IPS-18a (cell line): ENCODE results near the gene ATP5PD.

ENCODE experiments used
- H3K27ac ChIP-seq: one replicate; pipeline ENCODE4 v1.5.1; 2013; ENCODE audit warnings: low read length
- H3K27me3 ChIP-seq: one replicate; pipeline ENCODE4 v1.6.1; 2013; ENCODE audit warnings: mild to moderate bottlenecking, low read length; ENCODE audit not compliant: control insufficient read depth, insufficient read depth
- H3K36me3 ChIP-seq: one replicate; pipeline ENCODE4 v1.6.1; 2013; ENCODE audit warnings: low read depth, low read length; ENCODE audit not compliant: control insufficient read depth
- H3K4me1 ChIP-seq: one replicate; pipeline ENCODE4 v1.6.1; 2013; ENCODE audit warnings: low read depth, low read length; ENCODE audit not compliant: control insufficient read depth
- H3K4me3 ChIP-seq: one replicate; pipeline ENCODE4 v1.5.1; 2013; ENCODE audit warnings: low read length
- H3K9ac ChIP-seq: one replicate; pipeline ENCODE4 v1.6.1; 2013; ENCODE audit warnings: mild to moderate bottlenecking, low read length, moderate library complexity
- H3K9me3 ChIP-seq: one replicate; pipeline ENCODE4 v1.6.1; 2013; ENCODE audit warnings: low read depth, low read length; ENCODE audit not compliant: control insufficient read depth

The ATP5PD gene

DNA sequence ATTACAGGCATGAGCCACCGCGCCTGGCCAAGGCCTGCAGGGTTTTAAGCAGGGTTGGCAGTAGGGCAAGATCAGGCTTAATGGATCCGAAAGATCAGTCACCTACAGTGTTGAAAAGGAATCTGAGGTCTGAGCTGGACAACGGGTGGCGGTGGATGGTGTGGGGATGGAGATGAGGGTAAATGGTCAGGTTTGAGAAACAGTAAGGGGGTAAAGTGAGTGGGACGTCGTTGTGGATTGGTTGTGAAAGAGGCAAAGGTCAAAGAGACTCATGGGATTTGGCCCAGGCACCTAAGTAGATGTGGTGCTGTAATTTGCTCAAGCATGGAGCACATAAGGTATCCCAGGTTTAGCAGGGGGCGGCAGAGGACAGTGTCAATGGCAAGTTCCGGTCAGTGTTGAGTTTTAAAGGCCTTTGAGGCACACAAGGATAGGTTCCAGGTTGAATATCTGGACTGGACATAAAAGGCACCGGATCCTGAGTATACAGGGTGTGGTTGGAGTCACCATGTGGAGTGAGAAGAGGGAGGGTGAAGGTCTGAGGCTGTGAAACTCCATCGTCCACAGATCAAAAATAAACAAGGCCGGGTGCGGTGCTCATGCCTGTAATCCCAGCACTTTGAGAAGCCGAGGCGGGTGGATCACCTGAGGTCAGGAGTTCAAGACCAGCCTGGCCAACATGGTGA lies 39.9 kb upstream of the ATP5PD start:
- Histone ChIP-seq H3K27me3 (no peaks in the 10 kb centered on the region), H3K9ac (no peak overlapping the region), H3K36me3 (no peaks in the 10 kb centered on the region), H3K4me1 (peaks cover 12% of the 10 kb centered on the region), H3K27ac (no peak overlapping the region), H3K9me3 (no peaks in the 10 kb centered on the region), H3K4me3 (peak overlapping the region; percentile 72)

DNA sequence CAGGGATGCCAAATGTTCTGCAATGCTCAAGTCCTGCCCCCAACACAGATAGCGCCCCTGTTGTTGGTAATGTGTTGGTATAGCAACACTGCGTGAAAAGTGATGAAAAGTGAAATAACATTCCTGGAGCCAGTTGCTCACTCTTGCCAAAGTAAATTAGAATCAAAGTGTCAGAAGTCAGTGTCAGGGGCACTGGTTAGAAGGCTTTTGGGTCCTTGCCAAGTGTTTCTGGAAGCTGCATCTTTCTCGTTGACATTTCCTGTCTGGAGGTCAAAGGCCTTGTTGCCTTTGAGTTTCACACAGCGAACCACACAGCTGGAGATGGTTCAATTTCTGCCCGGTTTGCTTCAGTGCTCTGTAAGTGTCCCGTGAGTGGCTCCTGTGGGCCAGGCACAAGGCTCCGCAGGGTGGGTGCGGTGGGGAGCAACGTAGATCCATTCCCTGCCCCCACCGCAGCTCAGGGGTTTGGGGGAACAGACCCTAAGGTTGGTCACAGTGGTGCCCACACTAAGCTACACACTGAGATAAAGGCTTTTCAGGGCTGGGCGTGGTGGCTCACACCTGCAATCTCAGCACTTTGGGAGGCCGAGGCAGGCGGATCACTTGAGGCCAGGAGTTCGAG lies 37.4 kb upstream of the ATP5PD start:
- no peak overlapping the region for H3K9ac ChIP-seq
- H3K4me3 ChIP-seq = no peak overlapping the region
- no peak overlapping the region for H3K27ac ChIP-seq
- H3K4me1 ChIP-seq = peaks cover 9% of the 10 kb centered on the region
- H3K9me3 ChIP-seq = no peaks in the 10 kb centered on the region
- H3K36me3 ChIP-seq = no peaks in the 10 kb centered on the region
- no peaks in the 10 kb centered on the region for H3K27me3 ChIP-seq

DNA sequence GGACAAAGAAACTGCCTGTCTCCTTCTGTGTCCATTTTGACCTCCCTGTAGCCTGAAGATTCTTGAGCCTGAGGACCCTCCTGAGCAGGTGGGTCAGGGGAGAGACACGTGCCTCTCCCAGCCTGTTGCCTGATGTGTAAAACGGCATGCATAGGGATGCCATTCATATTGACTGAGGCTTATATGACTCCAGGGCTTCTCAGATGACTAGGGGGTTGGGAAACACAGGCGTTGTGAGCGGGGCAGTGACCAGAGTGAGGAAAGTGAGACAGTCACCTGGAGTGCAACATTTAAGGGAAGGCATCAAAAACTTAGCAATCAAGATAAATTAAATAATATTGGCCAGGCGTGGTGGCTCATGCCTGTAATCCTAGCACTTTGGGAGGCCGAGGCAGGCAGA lies 35.9 kb upstream of the ATP5PD start:
- Histone ChIP-seq H3K4me1 (peaks cover 3% of the 10 kb centered on the region), H3K4me3 (no peak overlapping the region), H3K27me3 (no peaks in the 10 kb centered on the region), H3K9me3 (no peaks in the 10 kb centered on the region), H3K36me3 (no peaks in the 10 kb centered on the region), H3K27ac (no peak overlapping the region), H3K9ac (no peak overlapping the region)

DNA sequence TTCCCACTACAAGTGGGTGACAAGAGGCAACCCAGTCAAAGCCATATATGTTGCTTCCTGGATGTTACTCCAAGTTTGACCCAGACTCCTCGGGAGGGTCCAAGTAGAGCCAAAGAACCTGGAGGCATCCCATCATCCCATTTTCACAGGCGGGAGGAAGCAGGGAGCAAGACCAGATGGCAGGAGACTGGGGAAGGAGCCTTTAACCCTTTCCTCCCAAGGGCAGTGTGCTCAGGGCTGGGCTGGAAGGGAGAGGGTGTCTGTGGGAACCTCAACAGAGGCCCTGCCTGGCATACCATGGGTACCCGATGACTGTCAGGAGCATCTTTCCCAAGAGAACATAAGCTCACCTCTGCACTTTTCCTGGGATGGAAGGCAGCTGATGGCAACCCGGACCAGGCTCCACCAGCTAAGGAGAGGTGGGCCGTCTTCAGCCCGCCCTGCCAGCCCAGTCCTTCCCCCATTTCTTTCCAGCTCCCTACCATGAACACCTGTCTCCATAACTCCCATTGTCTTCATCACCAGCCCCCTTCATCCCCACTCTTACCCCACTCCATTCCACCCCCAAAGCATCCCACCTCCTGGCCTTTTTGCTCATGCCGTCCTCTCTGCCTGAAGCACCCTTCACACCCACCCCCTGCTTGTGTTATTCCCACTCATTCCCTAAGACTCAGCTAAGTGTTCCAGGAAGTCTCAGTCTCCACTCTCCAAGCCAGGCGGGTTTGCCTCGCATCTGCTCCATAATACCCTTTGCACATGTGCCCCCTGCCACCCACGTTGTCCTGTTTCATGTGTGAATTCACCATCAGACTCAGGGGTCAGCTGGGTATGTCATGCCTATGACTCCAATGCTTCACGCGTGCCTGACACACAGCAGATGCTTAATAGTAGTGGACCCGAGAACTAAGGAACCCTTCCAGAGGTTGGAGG lies 35.1 kb upstream of the ATP5PD start:
- Histone ChIP-seq H3K27me3 (no peaks in the 10 kb centered on the region), H3K4me1 (peaks cover 3% of the 10 kb centered on the region), H3K9me3 (no peaks in the 10 kb centered on the region), H3K9ac (no peak overlapping the region), H3K27ac (no peak overlapping the region), H3K36me3 (no peaks in the 10 kb centered on the region), H3K4me3 (no peak overlapping the region)

DNA sequence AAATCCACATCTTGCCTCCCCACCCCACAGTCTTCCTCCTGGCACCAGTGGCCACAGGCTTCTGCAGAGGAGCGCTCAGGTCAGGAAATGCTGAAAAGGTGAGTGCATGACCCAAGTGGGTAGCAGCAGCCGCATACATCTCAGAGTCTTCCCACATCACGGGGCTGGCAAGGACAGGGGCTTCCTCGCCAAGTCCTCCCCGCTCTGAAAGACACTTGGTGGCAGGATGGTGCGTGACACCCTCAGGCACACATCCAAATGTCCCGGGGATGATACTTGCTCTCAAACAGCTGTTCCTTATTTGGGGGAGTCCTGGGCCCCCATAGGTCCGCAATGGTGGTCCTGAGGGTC lies 32.2 kb upstream of the ATP5PD start:
- Histone ChIP-seq H3K9ac (no peak overlapping the region), H3K9me3 (no peaks in the 10 kb centered on the region), H3K27me3 (no peaks in the 10 kb centered on the region), H3K36me3 (no peaks in the 10 kb centered on the region), H3K27ac (no peak overlapping the region), H3K4me1 (peaks cover 3% of the 10 kb centered on the region), H3K4me3 (no peak overlapping the region)

DNA sequence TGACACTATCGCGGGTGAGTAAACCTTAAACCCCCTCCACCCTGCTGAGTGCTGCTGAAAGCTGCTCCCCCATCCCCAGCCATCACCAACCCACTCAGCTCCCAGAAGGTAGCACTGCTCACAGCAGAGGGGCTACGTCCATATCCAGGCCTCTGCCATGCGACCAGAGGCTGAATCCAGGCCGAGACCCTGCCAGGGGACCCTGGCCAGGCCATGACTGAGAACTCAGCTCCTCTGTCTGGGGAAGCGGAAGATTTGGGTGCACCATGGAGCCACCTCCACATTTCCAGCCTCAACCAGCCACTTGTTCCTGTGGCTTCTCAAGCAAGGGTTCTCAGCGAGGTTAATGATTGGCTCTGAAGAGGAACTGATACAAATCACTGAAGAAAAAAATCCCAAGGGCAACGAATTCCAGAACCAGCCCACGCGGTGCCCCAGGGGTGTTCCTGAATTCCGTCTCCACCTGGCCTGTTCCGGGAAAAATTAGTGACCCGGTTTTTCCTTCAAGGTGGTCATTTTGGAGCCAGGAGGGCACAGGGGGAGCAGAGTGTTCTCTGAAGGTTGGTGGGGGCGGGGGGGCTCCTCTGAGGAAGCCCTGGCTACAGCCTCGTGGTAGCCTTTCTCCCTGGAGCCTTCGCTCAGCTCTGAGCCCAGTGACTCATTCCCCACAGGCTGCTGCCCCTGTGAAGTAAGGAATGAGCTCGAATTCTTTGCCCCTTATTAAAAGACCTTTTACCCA lies 31.7 kb upstream of the ATP5PD start:
- H3K27ac ChIP-seq = no peak overlapping the region
- no peaks in the 10 kb centered on the region for H3K27me3 ChIP-seq
- no peak overlapping the region for H3K9ac ChIP-seq
- peaks cover 3% of the 10 kb centered on the region for H3K4me1 ChIP-seq
- H3K4me3 ChIP-seq = no peak overlapping the region
- no peaks in the 10 kb centered on the region for H3K9me3 ChIP-seq
- no peaks in the 10 kb centered on the region for H3K36me3 ChIP-seq

DNA sequence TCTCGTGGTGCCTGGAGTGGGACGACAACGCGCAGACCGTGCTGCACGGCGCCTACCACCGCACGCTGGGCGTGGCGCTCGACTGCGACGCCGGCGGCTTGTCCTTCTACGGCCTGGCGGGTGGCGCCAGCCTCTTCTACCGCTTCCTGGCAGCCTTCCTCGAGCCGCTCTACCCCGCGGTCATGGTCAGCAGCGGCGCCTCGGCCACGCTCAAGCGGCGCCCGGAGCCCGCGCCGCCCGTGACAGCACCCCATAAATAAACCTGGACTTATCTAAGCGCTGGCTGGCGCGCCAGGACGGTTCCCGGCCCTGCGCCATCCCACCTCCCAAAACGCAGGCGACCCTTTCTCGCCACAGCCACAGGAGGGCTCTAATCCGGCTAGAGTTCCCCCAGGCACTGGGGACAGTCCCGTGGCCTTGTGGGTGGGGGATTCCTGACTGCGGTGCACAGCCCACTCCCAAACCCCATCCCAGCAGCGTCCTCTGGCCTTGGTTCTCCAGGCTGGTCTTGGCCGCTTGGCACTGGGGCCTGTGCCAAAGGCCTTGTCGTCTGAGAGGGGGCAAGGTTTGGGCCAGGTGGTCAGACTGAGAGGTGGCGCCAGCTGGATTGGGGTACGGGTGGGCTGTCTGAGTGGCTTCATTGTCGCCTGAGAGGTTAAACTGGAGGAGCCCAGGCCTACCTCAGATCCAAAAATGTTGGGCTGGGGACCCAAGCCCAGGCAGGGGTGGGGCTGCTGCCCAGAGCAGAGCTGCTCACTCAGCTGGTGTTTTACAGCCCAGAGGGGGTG lies 30.9 kb upstream of the ATP5PD start:
- Histone ChIP-seq H3K4me1 (peaks cover 3% of the 10 kb centered on the region), H3K27ac (no peak overlapping the region), H3K9ac (no peak overlapping the region), H3K4me3 (no peak overlapping the region), H3K36me3 (no peaks in the 10 kb centered on the region), H3K9me3 (no peaks in the 10 kb centered on the region), H3K27me3 (no peaks in the 10 kb centered on the region)

DNA sequence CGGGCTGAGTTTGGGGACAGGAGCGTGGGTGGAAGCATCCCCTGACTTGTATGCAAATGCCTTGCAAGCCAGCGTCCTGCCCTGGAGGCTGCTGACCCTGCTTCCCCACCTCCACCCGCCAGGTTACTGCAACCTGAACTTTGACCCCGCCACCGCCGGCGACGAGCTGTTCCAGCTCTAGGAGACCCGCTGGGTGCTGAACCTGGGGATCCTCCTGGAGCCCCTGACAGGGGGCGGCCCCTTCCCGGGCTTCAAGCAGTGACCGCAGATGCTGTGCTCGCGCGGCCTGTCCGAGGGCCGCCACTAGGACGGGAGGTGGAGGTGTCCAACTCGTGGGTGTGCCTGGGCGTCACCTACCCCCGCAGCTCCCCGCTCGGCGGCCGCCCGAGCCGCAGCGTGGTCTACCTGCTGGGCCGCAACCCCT lies 30.3 kb upstream of the ATP5PD start:
- Histone ChIP-seq H3K27ac (no peak overlapping the region), H3K27me3 (no peaks in the 10 kb centered on the region), H3K36me3 (no peaks in the 10 kb centered on the region), H3K4me3 (no peak overlapping the region), H3K9me3 (no peaks in the 10 kb centered on the region), H3K9ac (no peak overlapping the region), H3K4me1 (peaks cover 3% of the 10 kb centered on the region)

DNA sequence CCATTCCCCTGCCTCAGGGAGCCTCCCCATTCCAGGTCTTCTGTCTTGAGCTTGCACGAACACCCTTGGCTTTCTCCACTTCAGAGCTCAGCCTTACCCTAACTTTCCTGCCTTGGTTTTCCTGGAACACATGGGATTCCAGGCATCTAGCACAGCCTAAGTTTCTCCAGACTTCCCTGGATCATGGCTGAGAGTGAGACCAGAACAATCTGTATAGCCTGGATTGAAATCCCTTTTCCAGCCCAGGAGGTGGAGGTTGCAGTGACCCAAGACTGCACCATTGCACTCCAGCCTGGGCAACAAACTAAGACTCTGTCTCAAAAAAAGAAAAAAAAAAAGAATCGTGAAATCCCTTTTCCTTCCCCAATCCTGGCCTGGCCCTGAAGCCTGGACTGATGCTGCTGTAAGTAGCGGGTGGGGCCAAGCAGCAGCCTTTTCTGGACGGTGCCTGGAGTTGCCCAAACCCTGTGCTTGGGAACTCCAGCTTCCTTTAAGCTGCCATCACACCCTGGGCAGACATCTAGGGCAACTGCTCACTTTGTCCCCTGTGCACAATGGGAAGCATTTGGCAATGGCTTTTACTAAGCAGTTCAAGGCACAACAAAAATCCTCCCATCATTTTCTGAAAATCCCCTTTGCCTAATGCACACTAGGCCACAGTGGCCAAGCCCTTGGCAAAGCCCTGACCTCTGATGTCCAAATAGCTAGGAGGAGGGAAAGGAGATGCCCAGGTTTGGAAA lies 29.0 kb upstream of the ATP5PD start:
- no peaks in the 10 kb centered on the region for H3K27me3 ChIP-seq
- H3K9me3 ChIP-seq = no peaks in the 10 kb centered on the region
- no peak overlapping the region for H3K27ac ChIP-seq
- no peak overlapping the region for H3K9ac ChIP-seq
- H3K4me3 ChIP-seq = no peak overlapping the region
- H3K36me3 ChIP-seq = no peaks in the 10 kb centered on the region
- peaks cover 3% of the 10 kb centered on the region for H3K4me1 ChIP-seq

DNA sequence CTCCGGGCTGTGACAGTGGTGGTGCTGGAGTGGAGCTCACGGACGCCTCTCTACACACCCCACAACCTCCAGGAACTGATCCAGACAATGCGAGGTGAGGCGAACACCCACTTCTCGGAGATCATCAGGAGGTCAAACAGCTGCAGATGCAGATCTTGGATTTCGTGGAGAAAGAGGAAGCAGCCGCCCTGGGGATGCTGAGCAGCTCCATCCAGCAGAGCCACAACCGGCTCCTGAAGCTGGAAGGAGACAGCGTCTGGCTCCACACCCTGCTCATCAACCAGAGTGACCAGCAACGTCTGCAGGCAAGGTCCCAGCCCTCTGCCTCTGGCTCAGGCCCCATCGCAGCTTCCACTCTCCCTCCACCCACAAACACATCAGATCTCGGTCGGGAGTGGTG lies 27.8 kb upstream of the ATP5PD start:
- H3K4me1 ChIP-seq = peaks cover 3% of the 10 kb centered on the region
- H3K9ac ChIP-seq = no peak overlapping the region
- no peak overlapping the region for H3K4me3 ChIP-seq
- no peaks in the 10 kb centered on the region for H3K9me3 ChIP-seq
- H3K36me3 ChIP-seq = no peaks in the 10 kb centered on the region
- H3K27ac ChIP-seq = no peak overlapping the region
- H3K27me3 ChIP-seq = no peaks in the 10 kb centered on the region
